Esophagus squamous epithelium (tissue), 5 donors: ENCODE measurements around the gene SULT2B1. TPM values are rescaled to one million over a fixed set of nuclear protein-coding genes. Genes with fewer than 3 reads are reported as not detected.

ENCODE experiments used
- DNase-seq: peaks from one replicate; lab custom pipeline; 2025; lab: John Stamatoyannopoulos, UW
- H3K27ac ChIP-seq, 4 donors: fragments of 200-600 bp; sonication (generic); one replicate each; pipeline ENCODE4 v1.5.1; 2016 to 2019; ENCODE audit warnings: mild to moderate bottlenecking in 1 of 4
- H3K27me3 ChIP-seq, 4 donors: fragments of 200-600 bp; sonication (generic); 1 replicate in 3 of 4; 2 replicates in 1 of 4; pipeline versions ENCODE4 v1.5.1 to v1.6.0; 2017 to 2021; ENCODE audit warnings: antibody characterized with exemption in 1 of 4
- H3K36me3 ChIP-seq, 3 donors: fragments of 200-600 bp; sonication (generic); one replicate each; pipeline ENCODE4 v1.5.1; 2016 to 2019
- H3K4me1 ChIP-seq, 3 donors: fragments of 200-600 bp; sonication (generic); one replicate each; pipeline ENCODE4 v1.5.1; 2017 to 2019
- H3K4me3 ChIP-seq, 4 donors: fragments of 200-600 bp; sonication (generic); 1 replicate in 3 of 4; 2 replicates in 1 of 4; pipeline ENCODE4 v1.5.1; 2016 to 2019; ENCODE audit warnings: mild to moderate bottlenecking in 2 of 4, moderate library complexity in 1 of 4
- H3K9me3 ChIP-seq, 3 donors: fragments of 200-600 bp; sonication (generic); one replicate each; pipeline ENCODE4 v1.5.1; 2016 to 2019
- POLR2A ChIP-seq, 4 donors: fragments of 450-650 bp; IDR thresholded peaks; one replicate each; pipeline ENCODE4 v1.6.1; 2017; ENCODE audit warnings: antibody characterized with exemption in 4 of 4, mild to moderate bottlenecking in 4 of 4, moderate library complexity in 3 of 4
- WGBS, 2 donors: methylation state at CpG; one replicate each; pipeline ENCODE4 v1.1.5; 2018; 5-methylcytosine and 5-hydroxymethylcytosine counted together
- intact Hi-C: fragments of 100-400 bp; cut with DNase I; formaldehyde crosslinking; loops from one replicate; pipeline ENCODE4 v1.15.0; 2022
- total RNA-seq, 4 donors: library from RNA; depleted of rRNA; stranded (reverse); fragments of >200 nt; gene quantifications; one replicate each; pipeline ENCODE4 v1.1.0, GENCODE V29; 2016
- TF ChIP-seq, protein P1 (sequence below), 6 experiments: fragments of 450-650 bp in 4 of 6; fragments of 200-600 bp in 2 of 6; sonication (generic) in 2 of 6; IDR thresholded peaks; one replicate each; pipeline ENCODE4 v1.5.1; 2016 to 2019; ENCODE audit warnings: antibody characterized with exemption in 6 of 6, mild to moderate bottlenecking in 4 of 6, moderate library complexity in 4 of 6
- donor health status: DM: yes; HTN: yes; CAD: no.

Gene SULT2B1
- total RNA-seq, 4 donors from 2014 or later, result 84.8 to 253 (median 150) TPM

DNA sequence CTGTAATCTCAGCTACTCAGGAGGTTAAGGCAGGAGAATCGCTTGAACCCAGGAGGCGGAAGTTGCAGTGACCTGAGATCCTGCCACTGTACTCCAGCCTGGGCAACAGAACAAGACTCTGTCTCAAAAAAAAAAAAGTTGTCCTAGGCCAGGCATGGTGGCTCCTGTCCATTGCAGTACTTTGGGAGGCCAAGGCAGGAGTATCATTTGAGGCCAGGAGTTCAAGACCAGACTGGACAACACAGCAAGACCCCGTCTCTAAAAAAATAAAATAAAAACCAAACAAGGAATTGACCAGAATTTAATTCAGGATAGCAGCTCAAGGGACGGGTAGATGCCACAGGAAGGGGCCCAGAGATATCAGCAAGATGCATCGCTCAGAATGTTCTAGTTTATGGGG is 4.9 kb downstream of the SULT2B1 start:
- Histone ChIP-seq H3K36me3 (peaks cover 0 to 19% (median 0%) of the 10 kb centered on the region in 3 donors), H3K4me3 (no peak overlapping the region), H3K4me1 (peaks cover 0 to 79% (median 11%) of the 10 kb centered on the region in 3 donors), H3K27me3 (peaks cover 0 to 12% (median 0%) of the 10 kb centered on the region in 4 donors), H3K27ac (peak overlapping the region in 3 of 4 donors; percentile 72 to 90 (median 76)), H3K9me3 (no peaks in the 10 kb centered on the region)
- 81 to 89% methylated on average over 5 of the region's 5 CpGs for whole genome bisulfite sequencing, 2 donors
- intact Hi-C loops, result no loop called here
- DNase-seq, result no peak
- TF ChIP-seq, protein P1, sequence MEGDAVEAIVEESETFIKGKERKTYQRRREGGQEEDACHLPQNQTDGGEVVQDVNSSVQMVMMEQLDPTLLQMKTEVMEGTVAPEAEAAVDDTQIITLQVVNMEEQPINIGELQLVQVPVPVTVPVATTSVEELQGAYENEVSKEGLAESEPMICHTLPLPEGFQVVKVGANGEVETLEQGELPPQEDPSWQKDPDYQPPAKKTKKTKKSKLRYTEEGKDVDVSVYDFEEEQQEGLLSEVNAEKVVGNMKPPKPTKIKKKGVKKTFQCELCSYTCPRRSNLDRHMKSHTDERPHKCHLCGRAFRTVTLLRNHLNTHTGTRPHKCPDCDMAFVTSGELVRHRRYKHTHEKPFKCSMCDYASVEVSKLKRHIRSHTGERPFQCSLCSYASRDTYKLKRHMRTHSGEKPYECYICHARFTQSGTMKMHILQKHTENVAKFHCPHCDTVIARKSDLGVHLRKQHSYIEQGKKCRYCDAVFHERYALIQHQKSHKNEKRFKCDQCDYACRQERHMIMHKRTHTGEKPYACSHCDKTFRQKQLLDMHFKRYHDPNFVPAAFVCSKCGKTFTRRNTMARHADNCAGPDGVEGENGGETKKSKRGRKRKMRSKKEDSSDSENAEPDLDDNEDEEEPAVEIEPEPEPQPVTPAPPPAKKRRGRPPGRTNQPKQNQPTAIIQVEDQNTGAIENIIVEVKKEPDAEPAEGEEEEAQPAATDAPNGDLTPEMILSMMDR (IDR thresholded peaks at IDR 0.05), result no peak
- no peak for TF ChIP-seq POLR2A (IDR thresholded peaks at IDR 0.05)

DNA sequence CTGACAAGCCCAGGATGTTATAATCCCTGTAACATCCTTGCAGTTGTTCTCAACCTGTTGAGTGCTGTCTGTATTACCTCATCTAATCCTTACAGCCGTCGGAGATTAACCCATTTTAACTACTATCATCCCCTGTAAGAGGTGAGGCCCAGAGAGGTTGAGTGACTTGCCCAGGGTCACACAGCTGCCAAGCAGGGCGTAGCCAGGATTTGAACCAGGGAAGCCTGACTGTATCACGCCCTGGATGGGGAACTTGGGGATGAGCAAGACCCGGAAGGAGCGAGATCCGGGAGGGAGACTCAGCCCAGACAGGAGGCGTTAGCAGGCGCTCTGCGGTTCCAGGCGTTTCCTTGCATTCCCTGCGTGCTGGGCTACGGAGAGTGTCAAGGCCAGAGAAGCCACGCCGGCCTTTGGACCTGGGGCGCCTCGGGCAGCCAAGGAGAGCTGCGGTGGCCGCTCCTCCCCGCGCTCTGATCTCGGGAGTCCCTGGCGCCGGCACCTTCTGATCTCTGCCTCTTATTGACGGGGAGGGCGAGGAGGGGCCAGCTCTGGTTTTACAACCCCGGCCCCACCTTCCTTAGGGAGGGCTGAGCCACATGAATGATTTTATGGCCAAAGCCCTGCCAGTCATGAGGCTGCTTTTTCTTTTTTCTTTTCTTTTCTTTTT is 6.2 kb downstream of the SULT2B1 start:
- peaks cover 0 to 19% (median 0%) of the 10 kb centered on the region in 3 donors for H3K36me3 ChIP-seq
- peaks cover 0 to 6% (median 0%) of the 10 kb centered on the region in 4 donors for H3K27me3 ChIP-seq
- WGBS, 2 donors, result 9 to 17% methylated on average over 8 to 22 of the region's 27 CpGs
- TF ChIP-seq, protein P1 (IDR thresholded peaks at IDR 0.05), result no peak
- TF ChIP-seq POLR2A (IDR thresholded peaks at IDR 0.05), result no peak
- peaks cover 0 to 74% (median 8%) of the 10 kb centered on the region in 3 donors for H3K4me1 ChIP-seq
- H3K9me3 ChIP-seq, result no peaks in the 10 kb centered on the region
- H3K4me3 ChIP-seq, result peak overlapping the region in 3 of 4 donors; percentile 17 to 51 (median 25)
- intact Hi-C loops, result no loop called here
- peak overlapping the region; percentile 69 to 90 (median 74) for H3K27ac ChIP-seq
- no peak for DNase-seq

DNA sequence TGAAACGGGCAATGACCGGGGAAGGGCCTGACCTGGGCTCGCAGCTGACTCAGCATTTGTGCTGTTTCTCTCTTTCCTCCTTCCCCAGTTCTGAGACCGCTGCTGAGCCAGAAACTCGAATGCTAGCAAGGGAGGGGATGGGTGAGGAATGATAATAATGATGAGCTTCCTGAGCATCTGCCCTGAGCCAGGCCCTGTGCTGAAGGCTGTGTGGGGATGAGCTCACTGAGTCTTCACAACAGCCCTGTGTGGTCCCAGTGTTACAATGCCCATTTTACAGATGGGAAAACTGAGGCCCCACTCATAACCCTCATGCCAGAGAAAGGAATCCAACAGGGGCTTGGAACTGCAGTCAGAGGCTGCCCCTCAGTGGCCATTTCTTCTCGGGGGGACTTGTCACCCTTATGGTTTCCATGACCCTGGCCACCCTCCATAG is 8.1 kb downstream of the SULT2B1 start:
- TF ChIP-seq, protein P1 (IDR thresholded peaks at IDR 0.05), result no peak
- no peak for TF ChIP-seq POLR2A (IDR thresholded peaks at IDR 0.05)
- DNase-seq, result no peak
- Histone ChIP-seq H3K9me3 (no peaks in the 10 kb centered on the region), H3K27me3 (peaks cover 0 to 3% (median 0%) of the 10 kb centered on the region in 4 donors), H3K36me3 (peaks cover 0 to 19% (median 0%) of the 10 kb centered on the region in 3 donors), H3K4me1 (peaks cover 0 to 73% (median 3%) of the 10 kb centered on the region in 3 donors), H3K27ac (no peak overlapping the region), H3K4me3 (no peak overlapping the region)
- WGBS, 2 donors, result 80% methylated on average over 4 to 6 of the region's 6 CpGs
- intact Hi-C loops, result no loop called here

DNA sequence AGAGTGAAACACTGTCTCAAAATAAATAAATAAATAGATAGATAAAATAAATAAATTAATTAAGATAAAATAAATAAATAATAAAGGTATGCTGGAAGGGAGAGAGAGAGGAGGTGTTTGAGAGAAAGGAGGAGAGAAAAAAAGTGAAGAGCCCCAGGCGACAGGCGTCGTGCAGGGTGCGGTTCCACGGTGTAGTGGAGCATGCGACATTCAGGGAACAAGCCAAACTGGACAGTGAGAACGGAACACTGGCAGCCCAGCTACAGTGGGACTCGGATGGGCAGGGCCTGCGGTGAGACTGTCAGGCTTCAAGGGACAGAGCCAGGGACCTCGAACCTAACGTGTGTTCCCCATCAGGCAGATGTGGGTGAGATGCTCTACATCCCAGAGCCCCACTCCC is 9.4 kb downstream of the SULT2B1 start:
- Histone ChIP-seq H3K9me3 (no peaks in the 10 kb centered on the region), H3K4me1 (peaks cover 0 to 73% (median 6%) of the 10 kb centered on the region in 3 donors), H3K36me3 (peaks cover 0 to 19% (median 0%) of the 10 kb centered on the region in 3 donors), H3K27me3 (peaks cover 0 to 3% (median 0%) of the 10 kb centered on the region in 4 donors), H3K27ac (peak overlapping the region in 1 of 4 donors; percentile 25), H3K4me3 (no peak overlapping the region)
- 56 to 60% methylated on average over 9 to 11 of the region's 11 CpGs for WGBS, 2 donors
- intact Hi-C loops, result no loop called here
- DNase-seq, result no peak
- TF ChIP-seq POLR2A (IDR thresholded peaks at IDR 0.05), result no peak
- TF ChIP-seq, protein P1 (IDR thresholded peaks at IDR 0.05), result no peak

DNA sequence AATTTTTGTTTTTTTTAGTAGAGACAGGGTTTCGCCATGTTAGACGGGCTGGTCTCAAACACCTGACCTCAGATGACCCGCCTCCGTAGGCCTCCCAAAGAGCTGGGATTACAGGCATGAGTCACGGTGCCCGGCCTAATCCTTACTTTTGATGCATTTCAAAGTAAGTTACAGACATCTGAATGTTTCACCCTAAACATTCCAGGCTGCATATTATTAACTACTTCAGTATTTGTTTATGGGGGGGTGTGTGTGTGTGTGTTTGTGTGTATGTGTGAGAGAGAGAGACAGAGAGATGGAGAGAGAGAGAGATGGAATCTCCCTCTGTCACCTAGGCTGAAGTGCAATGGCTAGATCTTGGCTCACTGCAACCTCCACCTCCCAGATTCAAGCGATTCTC is 13.1 kb downstream of the SULT2B1 start:
- DNase-seq, result no peak
- Histone ChIP-seq H3K4me3 (no peak overlapping the region), H3K9me3 (no peaks in the 10 kb centered on the region), H3K27ac (peak overlapping the region in 3 of 4 donors; percentile 43 to 53 (median 48)), H3K4me1 (peaks cover 10 to 77% (median 17%) of the 10 kb centered on the region in 3 donors), H3K27me3 (no peaks in the 10 kb centered on the region), H3K36me3 (peaks cover 0 to 7% (median 0%) of the 10 kb centered on the region in 3 donors)
- intact Hi-C loops, result no loop called here
- TF ChIP-seq, protein P1 (IDR thresholded peaks at IDR 0.05), result no peak
- no peak for TF ChIP-seq POLR2A (IDR thresholded peaks at IDR 0.05)
- WGBS, 2 donors, result 30 to 46% methylated on average over 7 of the region's 7 CpGs
